ENCODE data around the gene LEPROT.

DNA sequence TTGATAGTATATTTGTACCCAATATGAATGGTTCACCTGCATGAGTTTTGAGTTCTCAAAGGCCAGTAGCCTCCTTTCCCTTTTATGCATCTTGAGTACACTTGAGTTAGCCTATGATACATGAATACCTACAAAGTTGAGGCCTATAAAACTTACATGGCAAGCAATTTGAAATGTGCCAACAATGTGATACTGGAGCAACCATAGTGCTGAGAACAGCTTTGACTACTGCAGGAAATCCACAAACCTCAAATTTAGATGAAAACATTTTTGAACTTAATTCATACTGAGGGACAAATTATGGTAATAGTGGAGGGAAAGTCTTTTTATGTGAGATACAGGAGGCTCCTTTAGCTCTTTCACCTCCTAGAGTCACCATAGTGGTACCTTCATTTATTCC is 37.4 kb downstream of the LEPROT start:
- TF ChIP-seq, protein P1, sequence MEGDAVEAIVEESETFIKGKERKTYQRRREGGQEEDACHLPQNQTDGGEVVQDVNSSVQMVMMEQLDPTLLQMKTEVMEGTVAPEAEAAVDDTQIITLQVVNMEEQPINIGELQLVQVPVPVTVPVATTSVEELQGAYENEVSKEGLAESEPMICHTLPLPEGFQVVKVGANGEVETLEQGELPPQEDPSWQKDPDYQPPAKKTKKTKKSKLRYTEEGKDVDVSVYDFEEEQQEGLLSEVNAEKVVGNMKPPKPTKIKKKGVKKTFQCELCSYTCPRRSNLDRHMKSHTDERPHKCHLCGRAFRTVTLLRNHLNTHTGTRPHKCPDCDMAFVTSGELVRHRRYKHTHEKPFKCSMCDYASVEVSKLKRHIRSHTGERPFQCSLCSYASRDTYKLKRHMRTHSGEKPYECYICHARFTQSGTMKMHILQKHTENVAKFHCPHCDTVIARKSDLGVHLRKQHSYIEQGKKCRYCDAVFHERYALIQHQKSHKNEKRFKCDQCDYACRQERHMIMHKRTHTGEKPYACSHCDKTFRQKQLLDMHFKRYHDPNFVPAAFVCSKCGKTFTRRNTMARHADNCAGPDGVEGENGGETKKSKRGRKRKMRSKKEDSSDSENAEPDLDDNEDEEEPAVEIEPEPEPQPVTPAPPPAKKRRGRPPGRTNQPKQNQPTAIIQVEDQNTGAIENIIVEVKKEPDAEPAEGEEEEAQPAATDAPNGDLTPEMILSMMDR (IDR thresholded peaks at IDR 0.05; ENCODE audit: low read length): no peak
- TF ChIP-seq EZH2 (IDR thresholded peaks at IDR 0.05; ENCODE audit: borderline replicate concordance, low read length): no peak
